Activated effector memory CD4-positive, alpha-beta T cell treated with anti-CD3 and anti-CD28 coated beads, Interleukin-2, amount 50 U/mL, for 16 hours (primary cell): ENCODE measurements around the gene PGC.

Experiments used
- DNase-seq: peaks from one replicate; pipeline ENCODE4 v3.0.0-alpha.2; 2020

PGC gene

GRCh38 chr6:41743406-41744235, 3.6 kb downstream of the PGC start:
- no peak for DNase-seq

GRCh38 chr6:41741625-41742490, 5.3 kb downstream of the PGC start:
- DNase-seq = no peak

- DNase-seq = no peak
Observed at GRCh38 chr6:41740366-41741162, 6.6 kb downstream of the PGC start.

GRCh38 chr6:41739041-41739440, 8.2 kb downstream of the PGC start:
- no peak for DNase-seq

GRCh38 chr6:41737591-41738130, 9.5 kb downstream of the PGC start:
- DNase-seq = no peak

- DNase-seq = no peak
Observed at GRCh38 chr6:41736800-41737555, 10.2 kb downstream of the PGC start.

GRCh38 chr6:41736186-41736733, 10.9 kb downstream of the PGC start:
- no peak for DNase-seq

GRCh38 chr6:41735427-41736185, 11.6 kb downstream of the PGC start, which contains the start of gene TFEB:
TFEB (minus strand) TSS chr6:41735608; CDS start chr6:41691213, 44,395 bp downstream.
- DNase-seq = peak; percentile 98

GRCh38 chr6:41734666-41735426, 12.4 kb downstream of the PGC start:
- DNase-seq = peak; percentile 90

GRCh38 chr6:41733707-41734665, 13.2 kb downstream of the PGC start:
- DNase-seq = peak; percentile 88

GRCh38 chr6:41733360-41733706, 13.9 kb downstream of the PGC start:
- no peak for DNase-seq

GRCh38 chr6:41732591-41733359, 14.4 kb downstream of the PGC start:
- DNase-seq = peak; percentile 87

- no peak for DNase-seq
Observed at GRCh38 chr6:41732149-41732548, 15.0 kb downstream of the PGC start.

GRCh38 chr6:41731561-41732086, 15.6 kb downstream of the PGC start:
- DNase-seq = no peak

- no peak for DNase-seq
Observed at GRCh38 chr6:41730531-41731436, 16.4 kb downstream of the PGC start.

GRCh38 chr6:41729624-41730023, 17.6 kb downstream of the PGC start:
- DNase-seq = no peak

- no peak for DNase-seq
Observed at GRCh38 chr6:41728954-41729353, 18.2 kb downstream of the PGC start.
